ENCODE measurements around the gene RBP7. TPM values are rescaled to one million over a fixed set of nuclear protein-coding genes. Genes with fewer than 3 reads are reported as not detected.
A peak's percentile ranks its signal among the peaks of the same experiment; 100 is the strongest.

Gene RBP7
- total RNA-seq, 1 donor from 2014 or later: not detected

DNA sequence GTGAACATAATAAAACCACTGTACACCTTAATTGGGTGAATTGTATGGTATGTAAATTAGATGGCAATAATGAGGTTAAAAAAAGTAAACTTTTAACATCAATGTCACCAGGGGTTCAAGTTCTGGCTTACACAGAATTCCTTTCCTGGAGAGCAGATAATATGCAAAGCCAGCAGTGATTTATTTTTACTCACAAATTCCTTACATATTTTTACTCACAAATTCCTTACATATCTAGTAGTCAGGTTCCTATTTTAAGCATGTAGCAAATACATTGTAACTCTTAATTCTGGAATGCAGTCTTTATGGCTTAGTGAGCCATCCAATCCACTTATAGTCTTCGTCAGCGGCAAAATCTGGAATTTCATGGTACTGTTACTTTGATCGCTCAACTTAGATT is 34.4 kb downstream of the RBP7 start:
- Mint-ChIP-seq H3K4me1 (peaks cover 25% of the 10 kb centered on the region), H3K27ac (no peak overlapping the region), H3K27me3 (no peaks in the 10 kb centered on the region), H3K36me3 (ENCODE audit: low read depth) (peaks cover 4% of the 10 kb centered on the region), H3K9me3 (no peaks in the 10 kb centered on the region), H3K4me3 (no peak overlapping the region)
- ATAC-seq (ENCODE audit: low read depth) (no peak), DNase-seq (no peak)
- POLR2A ChIA-PET: no interaction called here
- TF ChIP-seq, protein P1, sequence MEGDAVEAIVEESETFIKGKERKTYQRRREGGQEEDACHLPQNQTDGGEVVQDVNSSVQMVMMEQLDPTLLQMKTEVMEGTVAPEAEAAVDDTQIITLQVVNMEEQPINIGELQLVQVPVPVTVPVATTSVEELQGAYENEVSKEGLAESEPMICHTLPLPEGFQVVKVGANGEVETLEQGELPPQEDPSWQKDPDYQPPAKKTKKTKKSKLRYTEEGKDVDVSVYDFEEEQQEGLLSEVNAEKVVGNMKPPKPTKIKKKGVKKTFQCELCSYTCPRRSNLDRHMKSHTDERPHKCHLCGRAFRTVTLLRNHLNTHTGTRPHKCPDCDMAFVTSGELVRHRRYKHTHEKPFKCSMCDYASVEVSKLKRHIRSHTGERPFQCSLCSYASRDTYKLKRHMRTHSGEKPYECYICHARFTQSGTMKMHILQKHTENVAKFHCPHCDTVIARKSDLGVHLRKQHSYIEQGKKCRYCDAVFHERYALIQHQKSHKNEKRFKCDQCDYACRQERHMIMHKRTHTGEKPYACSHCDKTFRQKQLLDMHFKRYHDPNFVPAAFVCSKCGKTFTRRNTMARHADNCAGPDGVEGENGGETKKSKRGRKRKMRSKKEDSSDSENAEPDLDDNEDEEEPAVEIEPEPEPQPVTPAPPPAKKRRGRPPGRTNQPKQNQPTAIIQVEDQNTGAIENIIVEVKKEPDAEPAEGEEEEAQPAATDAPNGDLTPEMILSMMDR (IDR thresholded peaks at IDR 0.05): no peak
- intact Hi-C loops (cut with micrococcal nuclease): loop anchor here (10.0 kb wide), 2 partner anchors 247 to 407 kb away; no protein-coding TSS in a partner anchor
- CTCF ChIA-PET: no interaction called here

DNA sequence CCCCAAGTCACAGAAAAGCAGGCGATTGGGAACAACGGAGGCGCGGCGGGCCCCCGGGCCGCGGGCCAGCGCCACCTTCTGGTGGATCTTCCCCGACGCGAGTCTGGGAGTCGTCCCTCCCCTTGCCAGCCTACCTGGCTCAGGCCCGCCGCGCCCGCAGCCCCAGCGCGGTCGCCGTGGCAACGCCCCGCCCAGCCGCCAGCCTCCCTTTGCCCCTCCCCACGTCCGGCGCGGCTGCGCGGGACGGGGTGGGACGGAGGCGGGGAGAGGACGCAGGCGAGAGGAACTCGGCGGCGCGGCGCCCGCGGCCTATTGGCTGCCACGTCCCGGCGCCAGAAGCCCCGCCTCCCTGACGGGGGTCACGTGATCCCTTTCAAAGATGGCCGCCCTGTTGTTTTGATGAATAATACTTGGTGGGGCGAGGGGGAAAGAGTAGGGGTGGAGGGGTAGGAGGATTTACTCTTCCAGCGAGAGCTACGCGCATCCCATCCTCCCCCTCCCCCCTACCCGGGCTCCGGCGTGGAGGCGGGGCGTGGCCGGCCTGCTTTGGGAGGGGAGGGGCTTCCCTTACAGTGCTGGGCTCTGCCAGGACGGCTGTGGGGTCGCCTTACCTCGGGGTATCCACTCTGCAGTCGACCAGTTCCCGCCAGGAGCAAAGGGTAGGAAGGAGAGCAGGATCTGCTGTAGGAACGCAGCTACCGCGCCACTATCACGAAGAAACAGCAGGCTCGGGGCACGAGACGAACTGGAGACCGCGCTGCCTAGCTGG is 35.7 kb downstream of the RBP7 start, which contains the start of gene UBE4B:
Gene UBE4B, plus strand, starts transcription at position 369 of the 769 bp plus-strand sequence. CDS start 713 bp downstream, outside the sequence.
- peaks cover 11% of the 10 kb centered on the region for H3K36me3 Mint-ChIP-seq (ENCODE audit: low read depth)
- CTCF ChIA-PET: interaction anchor here (2.3 kb wide), 1 partner anchor 82 kb away, joined by 10 read pairs; no protein-coding TSS in a partner anchor
- intact Hi-C loops (cut with micrococcal nuclease): loop anchor here (1.0 to 10.0 kb wide), 11 partner anchors 72 to 493 kb away; partner anchors contain the start of genes CENPS, CTNNBIP1, LZIC and NMNAT1

DNA sequence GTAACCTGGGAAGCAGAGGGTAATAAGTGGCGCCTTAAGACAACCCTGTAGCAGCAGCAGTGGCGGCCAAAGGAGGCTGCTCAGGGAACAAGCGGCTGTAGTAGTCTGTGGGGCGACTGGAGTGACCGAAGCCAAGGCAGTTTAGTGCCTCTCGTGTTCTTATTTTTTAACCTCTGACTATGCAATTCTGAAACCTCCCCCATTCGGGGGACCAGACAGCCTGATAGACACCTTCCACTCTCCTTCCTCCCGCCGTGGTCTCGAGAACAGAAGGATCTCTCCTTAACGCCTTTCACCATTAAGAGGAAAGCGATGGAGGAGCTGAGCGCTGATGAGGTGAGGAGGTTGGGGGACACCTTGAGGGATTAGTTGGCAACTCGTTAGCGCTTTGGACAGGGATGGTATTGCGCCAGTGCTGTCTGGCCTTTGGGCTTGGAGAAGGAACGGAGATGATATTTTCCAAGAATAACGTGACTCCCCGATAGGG is 36.4 kb downstream of the RBP7 start:
- Mint-ChIP-seq H3K4me1 (peaks cover 24% of the 10 kb centered on the region), H3K27me3 (no peaks in the 10 kb centered on the region)
- POLR2A ChIA-PET: interaction anchor here (0.6 to 2.1 kb wide), 4 partner anchors 90 to 379 kb away, joined by 3 to 7 read pairs (median 5); partner anchors contain the start of genes CTNNBIP1, LZIC and NMNAT1

More for the DNA sequence above, 35.7 kb downstream of the RBP7 start, which contains the start of gene UBE4B:
- DNase-seq (peak; percentile 99), ATAC-seq (ENCODE audit: low read depth) (peak; percentile 96)
- POLR2A ChIA-PET: interaction anchor here (0.6 to 2.1 kb wide), 6 partner anchors 82 to 437 kb away, joined by 3 to 7 read pairs (median 5); partner anchors contain the start of genes CTNNBIP1, LZIC and NMNAT1
- Mint-ChIP-seq H3K4me1 (peaks cover 24% of the 10 kb centered on the region), H3K27me3 (no peaks in the 10 kb centered on the region), H3K4me3 (peak within 1 kb of the TSS; percentile 96), H3K27ac (peak within 1 kb of the TSS; percentile 93), H3K9me3 (no peaks in the 10 kb centered on the region)
- TF ChIP-seq, protein P1 (IDR thresholded peaks at IDR 0.05): peak; percentile 55

DNA sequence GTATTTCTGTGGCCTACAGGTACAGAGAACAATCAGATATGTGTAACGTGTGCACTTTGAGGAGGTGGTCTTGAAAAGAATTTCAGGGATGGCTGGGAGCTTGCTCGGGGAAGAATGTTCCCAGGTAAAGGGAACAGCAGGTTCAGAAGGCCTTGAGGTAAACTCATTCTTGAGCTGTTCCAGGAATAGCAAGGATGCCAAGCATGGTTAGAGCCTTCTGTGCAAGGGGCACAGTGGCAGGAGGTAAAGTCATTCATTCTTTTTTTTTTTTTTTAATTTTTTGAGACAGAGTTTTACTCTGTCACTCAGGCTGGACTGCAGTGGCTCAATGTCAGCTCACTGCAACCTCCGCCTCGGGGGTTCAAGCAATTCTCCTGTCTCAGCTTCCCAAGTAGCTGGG is 45.7 kb downstream of the RBP7 start:
- Mint-ChIP-seq H3K27ac (no peak overlapping the region), H3K4me3 (no peak overlapping the region), H3K9me3 (no peaks in the 10 kb centered on the region), H3K36me3 (ENCODE audit: low read depth) (peaks cover 53% of the 10 kb centered on the region), H3K27me3 (no peaks in the 10 kb centered on the region), H3K4me1 (peaks cover 14% of the 10 kb centered on the region)
- ATAC-seq (ENCODE audit: low read depth) (no peak), DNase-seq (no peak)
- intact Hi-C loops (cut with micrococcal nuclease): no loop called here
- CTCF ChIA-PET: no interaction called here
- TF ChIP-seq, protein P1 (IDR thresholded peaks at IDR 0.05): no peak
- POLR2A ChIA-PET: interaction anchor here (0.6 kb wide), 2 partner anchors 45 to 299 kb away, joined by 4 read pairs; no protein-coding TSS in a partner anchor

More for the DNA sequence above, 36.4 kb downstream of the RBP7 start:
- ATAC-seq (ENCODE audit: low read depth): peak; percentile 5
- TF ChIP-seq, protein P1 (IDR thresholded peaks at IDR 0.05): no peak
- no peaks in the 10 kb centered on the region for H3K9me3 Mint-ChIP-seq
- intact Hi-C loops (cut with micrococcal nuclease): loop anchor here (2.0 to 10.0 kb wide), 4 partner anchors 73 to 409 kb away; partner anchors contain the start of gene CENPS
- peak overlapping the region; percentile 93 for H3K27ac Mint-ChIP-seq
- H3K4me3 Mint-ChIP-seq: peak overlapping the region; percentile 96
- CTCF ChIA-PET: interaction anchor here (2.3 kb wide), 1 partner anchor 83 kb away, joined by 10 read pairs; no protein-coding TSS in a partner anchor
- peaks cover 13% of the 10 kb centered on the region for H3K36me3 Mint-ChIP-seq (ENCODE audit: low read depth)
- no peak for DNase-seq

Measured in activated B cell treated with CpG ODN at 0.5 μM for 24 hours (primary cell).